RWPE1 (cell line): ENCODE measurements around the gene BAIAP3.

ENCODE experiments used
- CTCF ChIA-PET: fragments of 350-600 bp; sonication (Branson Sonifier 250); formaldehyde crosslinking; extraction: SDS; loops from one replicate; lab custom pipeline; 2021; lab: Yijun Ruan, JAX
- POLR2A ChIA-PET: fragments of 400-600 bp; formaldehyde crosslinking; extraction: SDS; loops from one replicate; lab custom pipeline; 2020; ENCODE audit warnings: antibody characterized with exemption; ENCODE audit not compliant: low non-redundant PET; lab: Yijun Ruan, JAX
- DNase-seq: peaks from one replicate; pipeline ENCODE4 v3.0.0; 2012; ENCODE audit warnings: low spot score
- H3K27ac ChIP-seq: fragments of 450-650 bp; 2 replicates; pipeline ENCODE4 v1.5.1; 2017
- TF ChIP-seq, protein P1 (sequence below): fragments of 450-650 bp; conservative IDR thresholded peaks from 2 replicates; pipeline ENCODE4 v1.5.1; 2017; ENCODE audit warnings: low read depth, mild to moderate bottlenecking

The BAIAP3 gene

DNA sequence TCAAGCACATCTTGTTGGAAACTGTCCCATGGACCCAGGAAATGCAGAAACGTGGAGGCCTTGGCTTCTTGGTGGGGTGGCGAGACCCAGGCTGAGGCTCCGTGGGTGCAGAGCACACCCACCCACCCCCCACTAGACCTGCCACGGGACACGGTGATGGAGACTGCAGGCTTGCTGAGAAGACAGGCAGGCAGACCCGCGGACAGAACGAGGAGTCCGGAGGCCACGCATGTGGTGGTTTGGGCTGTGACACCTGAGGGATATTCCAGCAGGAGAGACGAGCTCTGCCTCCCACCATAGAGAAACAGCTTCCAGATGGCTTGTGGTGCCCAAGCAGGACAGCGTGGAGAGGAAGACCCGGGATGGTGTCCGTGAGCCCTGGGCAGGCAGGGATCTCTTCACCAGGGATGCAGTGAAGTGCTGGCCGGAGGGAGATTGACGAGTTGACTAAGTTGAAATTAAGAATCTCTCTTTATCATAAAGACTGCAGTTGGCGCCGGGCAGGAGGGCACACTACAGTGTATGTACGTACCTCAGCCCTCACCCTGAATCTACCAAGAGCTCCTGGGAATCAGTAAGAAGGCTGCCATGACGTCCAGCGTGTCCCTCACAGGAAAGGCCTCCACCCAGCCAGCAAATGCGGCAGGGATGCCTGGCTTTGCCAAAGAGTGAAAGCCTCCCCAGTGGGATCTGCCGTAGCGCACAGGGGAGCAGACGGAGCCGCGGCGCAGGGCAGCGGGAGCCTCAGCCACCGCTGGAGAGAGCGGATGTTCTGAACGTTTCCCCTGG lies 15.8 kb upstream of the BAIAP3 start:
- CTCF ChIA-PET = interaction anchor here (0.6 to 1.2 kb wide), 2 partner anchors 13 to 475 kb away, joined by 3 read pairs; no protein-coding TSS in a partner anchor

DNA sequence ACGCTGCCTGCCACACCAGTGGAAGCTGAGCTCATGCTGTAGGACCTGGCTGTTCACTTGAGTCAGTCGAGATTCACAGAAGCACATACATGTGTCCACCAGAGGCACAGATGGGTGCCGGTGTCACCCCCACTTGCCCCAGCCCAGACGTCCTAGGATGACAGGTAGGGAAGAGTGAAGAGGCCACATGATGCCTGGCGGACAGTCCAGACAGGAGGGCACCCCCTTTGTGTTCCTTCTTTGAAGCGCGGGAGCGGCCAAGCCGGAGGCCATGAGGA lies 15.2 kb upstream of the BAIAP3 start:
- H3K27ac ChIP-seq = no peak overlapping the region
- ChIA-PET CTCF (no interaction called here), POLR2A (no interaction called here)
- TF ChIP-seq, protein P1, sequence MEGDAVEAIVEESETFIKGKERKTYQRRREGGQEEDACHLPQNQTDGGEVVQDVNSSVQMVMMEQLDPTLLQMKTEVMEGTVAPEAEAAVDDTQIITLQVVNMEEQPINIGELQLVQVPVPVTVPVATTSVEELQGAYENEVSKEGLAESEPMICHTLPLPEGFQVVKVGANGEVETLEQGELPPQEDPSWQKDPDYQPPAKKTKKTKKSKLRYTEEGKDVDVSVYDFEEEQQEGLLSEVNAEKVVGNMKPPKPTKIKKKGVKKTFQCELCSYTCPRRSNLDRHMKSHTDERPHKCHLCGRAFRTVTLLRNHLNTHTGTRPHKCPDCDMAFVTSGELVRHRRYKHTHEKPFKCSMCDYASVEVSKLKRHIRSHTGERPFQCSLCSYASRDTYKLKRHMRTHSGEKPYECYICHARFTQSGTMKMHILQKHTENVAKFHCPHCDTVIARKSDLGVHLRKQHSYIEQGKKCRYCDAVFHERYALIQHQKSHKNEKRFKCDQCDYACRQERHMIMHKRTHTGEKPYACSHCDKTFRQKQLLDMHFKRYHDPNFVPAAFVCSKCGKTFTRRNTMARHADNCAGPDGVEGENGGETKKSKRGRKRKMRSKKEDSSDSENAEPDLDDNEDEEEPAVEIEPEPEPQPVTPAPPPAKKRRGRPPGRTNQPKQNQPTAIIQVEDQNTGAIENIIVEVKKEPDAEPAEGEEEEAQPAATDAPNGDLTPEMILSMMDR = no peak
- DNase-seq = no peak

More for the DNA sequence above, 15.8 kb upstream of the BAIAP3 start:
- no peak overlapping the region for H3K27ac ChIP-seq
- TF ChIP-seq, protein P1 = no peak
- POLR2A ChIA-PET = no interaction called here
- no peak for DNase-seq

DNA sequence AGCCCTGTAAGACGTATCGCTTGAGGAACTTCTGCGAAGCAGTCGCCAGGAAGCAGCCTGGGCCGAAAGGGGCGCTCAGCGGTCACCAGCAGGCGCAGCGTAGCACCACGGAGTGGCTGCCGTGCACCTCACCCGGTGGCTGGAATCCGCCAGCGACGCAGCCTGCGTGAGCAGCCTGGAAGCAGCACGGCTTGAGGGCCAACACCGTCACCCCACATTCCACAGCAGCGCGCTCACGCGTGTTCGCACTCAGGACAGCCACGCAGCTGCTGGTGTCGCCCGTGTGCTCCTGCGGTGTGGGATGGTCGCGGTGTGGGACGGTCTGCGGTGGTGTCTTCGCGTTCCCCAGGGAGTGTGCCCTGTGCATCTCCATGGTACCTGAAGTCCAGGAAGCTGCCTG lies 14.4 kb upstream of the BAIAP3 start:
- CTCF ChIA-PET = no interaction called here
- POLR2A ChIA-PET = no interaction called here
- TF ChIP-seq, protein P1 = no peak
- no peak overlapping the region for H3K27ac ChIP-seq
- no peak for DNase-seq

DNA sequence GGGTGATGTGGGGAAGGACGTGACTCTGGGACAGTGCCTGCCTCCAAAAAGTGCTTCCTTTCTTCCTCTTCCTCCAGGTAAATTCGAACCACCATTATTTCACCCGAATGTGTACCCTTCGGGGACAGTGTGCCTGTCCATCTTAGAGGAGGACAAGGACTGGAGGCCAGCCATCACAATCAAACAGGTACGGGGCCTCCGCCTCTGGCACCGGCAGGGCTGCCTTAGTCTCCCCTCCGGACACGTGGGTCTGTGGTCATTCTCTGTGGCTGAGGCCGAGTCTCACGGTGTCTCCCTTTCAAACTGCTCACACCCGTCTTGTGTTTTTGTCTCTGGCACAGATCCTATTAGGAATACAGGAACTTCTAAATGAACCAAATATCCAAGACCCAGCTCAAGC lies 13.3 kb upstream of the BAIAP3 start:
- TF ChIP-seq, protein P1 = no peak
- DNase-seq = no peak
- POLR2A ChIA-PET = no interaction called here
- CTCF ChIA-PET = interaction anchor here (0.7 kb wide), 1 partner anchor 11 kb away, joined by 4 read pairs; no protein-coding TSS in a partner anchor
- no peak overlapping the region for H3K27ac ChIP-seq

DNA sequence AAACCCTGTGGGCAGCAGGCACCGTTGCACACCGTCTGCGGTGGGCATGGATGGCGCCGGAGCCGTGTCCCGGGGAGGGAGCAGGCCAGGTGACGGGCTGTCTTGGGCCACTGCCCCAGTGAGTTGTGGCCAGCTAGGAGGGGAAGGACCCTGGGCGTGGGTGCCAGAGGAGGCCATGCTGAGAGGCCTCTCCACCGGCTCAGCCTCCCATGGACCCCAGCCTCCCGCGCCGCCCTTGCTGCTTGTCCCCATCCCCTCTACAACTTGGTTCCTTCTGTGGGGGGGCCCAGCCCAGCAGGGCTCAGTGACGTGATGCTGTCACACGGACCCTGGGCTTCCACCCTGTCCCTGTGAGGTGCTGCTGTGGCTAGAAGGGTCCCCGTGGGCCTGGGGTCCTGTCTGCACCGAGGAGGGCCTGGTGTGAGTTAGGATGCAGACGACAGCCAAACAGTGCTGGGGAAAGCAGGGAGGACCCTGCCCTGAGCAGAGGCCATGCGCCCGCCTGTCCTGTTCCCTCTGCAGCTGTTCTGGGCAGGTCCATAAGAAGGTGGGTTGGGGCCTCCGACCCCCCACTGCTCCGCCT lies 12.7 kb upstream of the BAIAP3 start:
- DNase-seq = no peak
- TF ChIP-seq, protein P1 = no peak
- H3K27ac ChIP-seq = no peak overlapping the region
- ChIA-PET POLR2A (no interaction called here), CTCF (interaction anchor here (0.7 kb wide), 1 partner anchor 12 kb away, joined by 4 read pairs; no protein-coding TSS in a partner anchor)

DNA sequence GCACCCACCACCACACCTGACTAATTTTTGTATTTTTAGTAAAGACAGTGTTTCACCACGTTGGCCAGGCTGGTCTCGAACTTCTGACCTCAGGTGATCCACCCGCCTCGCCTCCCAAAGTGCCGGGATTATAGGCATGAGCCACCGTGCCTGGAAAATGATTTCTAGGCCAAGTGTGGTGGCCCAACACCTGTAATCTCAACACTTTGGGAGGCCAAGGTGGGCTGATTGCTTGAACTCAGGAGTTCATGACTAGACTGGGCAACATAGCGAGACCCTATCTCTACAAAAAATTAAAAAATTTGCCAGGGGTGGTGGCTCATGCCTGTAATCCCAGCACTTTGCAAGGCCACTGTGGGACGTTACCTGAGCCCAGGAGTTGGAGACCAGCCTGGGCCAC lies 11.0 kb upstream of the BAIAP3 start:
- TF ChIP-seq, protein P1 = no peak
- CTCF ChIA-PET = no interaction called here

More for the DNA sequence above, 11.0 kb upstream of the BAIAP3 start:
- H3K27ac ChIP-seq = no peak overlapping the region
- POLR2A ChIA-PET = no interaction called here
- DNase-seq = no peak
